Hippocampal formation (tissue), 2 donors: ENCODE measurements around the gene TAF3.
A peak's percentile ranks its signal among the peaks of the same experiment; 100 is the strongest.
"Not testable (repeated sequence)": the region's sequence is repeated elsewhere in the genome, so short reads cannot be mapped to it uniquely, and the experiment has no call there.

Experiments used
- DNase-seq, 2 donors: peaks; one replicate each; lab custom pipeline; 2025; lab: John Stamatoyannopoulos, UW

The TAF3 gene

GRCh38 chr10:7810443-7810842 is 7.9 kb upstream of the TAF3 start:
- DNase-seq: no peak

GRCh38 chr10:7811000-7811399 is 7.3 kb upstream of the TAF3 start:
- no peak for DNase-seq

- not testable (repeated sequence) for DNase-seq
These were observed 6.6 kb upstream of the TAF3 start for GRCh38 chr10:7811743-7812142.

- DNase-seq: no peak
These were observed 4.8 kb upstream of the TAF3 start for GRCh38 chr10:7813481-7813880.

- no peak for DNase-seq
These were observed 729 bp upstream of the TAF3 start for GRCh38 chr10:7817576-7817975.

- DNase-seq: no peak
These were observed 366 bp upstream of the TAF3 start for GRCh38 chr10:7817984-7818294.

- peak; percentile 41 to 45 for DNase-seq
These were observed 786 bp downstream of the TAF3 start for GRCh38 chr10:7819121-7819460.

- DNase-seq: no peak
These were observed 5.9 kb downstream of the TAF3 start for GRCh38 chr10:7824251-7824650.

- no peak for DNase-seq
These were observed 8.7 kb downstream of the TAF3 start for GRCh38 chr10:7826971-7827370.

- DNase-seq: no peak
These were observed 11.1 kb downstream of the TAF3 start for GRCh38 chr10:7829289-7829834.

- no peak for DNase-seq
These were observed 13.8 kb downstream of the TAF3 start for GRCh38 chr10:7832060-7832459.

GRCh38 chr10:7833210-7833609 is 14.9 kb downstream of the TAF3 start:
- DNase-seq: no peak

- no peak for DNase-seq
These were observed 16.0 kb downstream of the TAF3 start for GRCh38 chr10:7834262-7834661.

GRCh38 chr10:7836571-7836970 is 18.3 kb downstream of the TAF3 start:
- DNase-seq: no peak

GRCh38 chr10:7846591-7846990 is 28.3 kb downstream of the TAF3 start:
- no peak for DNase-seq

GRCh38 chr10:7853226-7853842 is 35.0 kb downstream of the TAF3 start:
- DNase-seq: no peak

- DNase-seq: no peak
These were observed 35.6 kb downstream of the TAF3 start for GRCh38 chr10:7853890-7854289.

GRCh38 chr10:7855205-7855604 is 36.9 kb downstream of the TAF3 start:
- DNase-seq: no peak

- no peak for DNase-seq
These were observed 38.4 kb downstream of the TAF3 start for GRCh38 chr10:7856678-7857077.

- DNase-seq: no peak
These were observed 39.0 kb downstream of the TAF3 start for GRCh38 chr10:7857262-7857661.

- DNase-seq: no peak
These were observed 43.3 kb downstream of the TAF3 start for GRCh38 chr10:7861509-7862120.

GRCh38 chr10:7862121-7862514 is 43.8 kb downstream of the TAF3 start:
- DNase-seq: no peak

GRCh38 chr10:7866176-7866575 is 47.9 kb downstream of the TAF3 start:
- no peak for DNase-seq

GRCh38 chr10:7872041-7872442 is 53.7 kb downstream of the TAF3 start:
- peak in 1 of 2 donors; percentile 40 for DNase-seq
